ENCODE measurements around the gene EARS2.
"Not testable (repeated sequence)": the region's sequence is repeated elsewhere in the genome, so short reads cannot be mapped to it uniquely, and the experiment has no call there.

EARS2 gene

DNA sequence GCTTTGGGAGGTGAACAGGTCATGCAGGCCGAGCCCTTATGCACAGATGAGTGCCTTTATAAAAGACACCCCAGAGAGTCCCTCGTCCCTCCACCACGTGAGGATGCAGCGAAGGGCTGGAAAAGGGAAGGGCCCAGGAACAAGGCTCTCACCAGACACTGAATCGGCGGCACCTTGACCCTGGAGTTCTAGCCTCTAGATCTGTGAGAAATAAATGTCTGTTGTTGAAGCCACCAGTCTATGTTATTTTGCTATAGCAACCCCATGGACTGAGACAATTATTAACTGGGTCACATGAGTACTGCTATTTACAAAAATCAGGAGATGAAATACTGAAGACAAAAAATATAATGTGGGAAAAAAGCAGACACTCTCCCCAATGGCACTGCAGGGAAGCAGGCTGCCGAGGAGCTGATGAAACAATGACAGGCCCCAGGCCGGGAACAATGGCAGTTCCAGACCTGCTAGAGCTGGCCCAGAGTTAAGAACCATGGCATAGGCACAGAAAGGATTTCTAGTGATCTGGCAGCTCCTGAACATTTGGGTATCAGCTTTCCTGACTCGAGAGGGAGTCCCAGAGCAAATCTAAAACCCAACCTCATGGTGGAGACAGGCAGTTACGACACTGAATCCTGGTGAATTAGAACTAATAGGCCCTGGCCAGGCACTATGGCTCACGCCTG is 29.0 kb downstream of the EARS2 start:
- DNase-seq (ENCODE audit: low read depth in 2 of 2, low spot score in 1 of 2): no peak

DNA sequence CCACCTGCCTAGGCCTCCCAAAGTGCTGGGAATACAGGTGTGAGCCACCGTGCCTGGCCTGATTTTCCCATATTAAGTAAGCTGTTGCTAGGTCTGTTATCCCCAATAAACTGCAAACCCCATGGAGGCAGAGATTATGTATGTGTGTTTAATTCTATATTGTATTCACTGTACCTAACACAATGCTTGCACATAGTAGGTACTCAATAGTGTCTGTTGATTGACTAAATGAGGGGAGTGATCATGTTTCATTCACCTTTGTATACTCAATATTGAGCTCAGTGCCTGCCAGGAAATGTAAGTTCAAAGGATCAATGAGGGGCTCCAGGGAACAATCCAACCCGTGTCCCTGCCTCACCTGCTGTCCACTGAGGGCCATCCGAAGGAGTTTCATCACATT is 32.3 kb downstream of the EARS2 start:
- no peak for DNase-seq (ENCODE audit: low read depth in 2 of 2, low spot score in 1 of 2)

DNA sequence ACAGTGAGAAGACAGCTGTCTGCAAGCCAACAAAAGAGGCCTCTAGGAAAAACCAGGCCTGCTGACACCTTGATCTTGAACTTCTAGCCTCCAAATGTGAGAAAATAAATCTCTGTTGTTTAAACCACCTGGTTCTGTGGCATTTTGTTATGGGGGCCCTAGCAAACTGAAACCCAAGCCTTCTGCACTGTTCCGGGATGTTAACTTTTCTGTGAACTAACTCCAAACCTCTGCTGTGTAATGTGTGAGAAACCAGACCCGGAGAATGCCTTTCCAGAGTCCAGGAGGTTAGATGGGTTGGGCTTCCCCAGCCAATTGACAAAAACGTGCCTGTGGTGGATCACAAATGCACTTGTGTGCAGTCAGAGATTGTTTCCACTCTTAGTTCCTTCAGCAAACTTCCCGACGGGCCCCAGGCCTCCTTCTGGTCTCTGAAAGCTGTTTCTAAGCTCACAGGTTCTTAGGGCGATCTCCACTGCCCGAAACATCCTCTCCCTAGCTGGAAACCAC is 33.2 kb downstream of the EARS2 start:
- no peak for DNase-seq (ENCODE audit: low read depth in 2 of 2, low spot score in 1 of 2)

DNA sequence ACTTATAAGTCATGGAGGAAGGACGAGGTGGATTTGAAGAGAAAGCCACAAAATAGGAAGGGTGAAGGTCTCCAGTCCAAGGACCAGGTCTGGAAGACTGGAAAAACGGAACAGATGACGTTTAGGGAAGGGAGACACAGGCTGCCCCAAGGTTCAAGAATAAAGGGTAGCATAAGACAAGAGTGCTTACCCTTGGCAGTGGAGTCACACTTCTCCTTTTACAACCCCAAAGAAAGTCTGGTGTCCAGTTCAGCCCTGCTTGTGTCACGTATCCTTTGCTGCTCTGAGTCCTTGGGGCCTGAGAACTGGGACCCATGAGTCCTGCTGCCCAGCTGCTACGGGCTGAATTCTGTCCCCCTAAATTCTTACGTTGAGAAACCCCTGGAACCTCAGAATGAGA is 33.8 kb downstream of the EARS2 start:
- no peak for DNase-seq (ENCODE audit: low read depth in 2 of 2, low spot score in 1 of 2)

DNA sequence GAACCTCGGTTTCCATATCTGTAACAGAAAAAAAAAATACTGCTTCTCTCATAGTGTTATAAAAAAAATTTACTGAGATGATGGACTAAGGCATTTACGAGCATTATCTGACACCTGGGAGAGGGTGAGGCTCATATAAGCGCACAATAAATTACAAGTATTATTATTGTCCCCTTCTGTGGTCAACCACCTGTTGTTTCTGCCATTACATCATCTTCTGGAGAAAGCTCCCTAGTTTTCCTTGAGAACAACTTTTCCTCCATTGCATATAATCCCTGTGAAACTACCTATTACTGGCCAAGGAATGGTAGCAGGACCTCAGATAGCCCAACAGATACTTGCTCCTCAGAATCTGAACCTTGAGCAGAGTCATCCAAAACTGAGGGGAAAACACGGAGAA is 35.2 kb downstream of the EARS2 start:
- DNase-seq (ENCODE audit: low read depth in 2 of 2, low spot score in 1 of 2): no peak

DNA sequence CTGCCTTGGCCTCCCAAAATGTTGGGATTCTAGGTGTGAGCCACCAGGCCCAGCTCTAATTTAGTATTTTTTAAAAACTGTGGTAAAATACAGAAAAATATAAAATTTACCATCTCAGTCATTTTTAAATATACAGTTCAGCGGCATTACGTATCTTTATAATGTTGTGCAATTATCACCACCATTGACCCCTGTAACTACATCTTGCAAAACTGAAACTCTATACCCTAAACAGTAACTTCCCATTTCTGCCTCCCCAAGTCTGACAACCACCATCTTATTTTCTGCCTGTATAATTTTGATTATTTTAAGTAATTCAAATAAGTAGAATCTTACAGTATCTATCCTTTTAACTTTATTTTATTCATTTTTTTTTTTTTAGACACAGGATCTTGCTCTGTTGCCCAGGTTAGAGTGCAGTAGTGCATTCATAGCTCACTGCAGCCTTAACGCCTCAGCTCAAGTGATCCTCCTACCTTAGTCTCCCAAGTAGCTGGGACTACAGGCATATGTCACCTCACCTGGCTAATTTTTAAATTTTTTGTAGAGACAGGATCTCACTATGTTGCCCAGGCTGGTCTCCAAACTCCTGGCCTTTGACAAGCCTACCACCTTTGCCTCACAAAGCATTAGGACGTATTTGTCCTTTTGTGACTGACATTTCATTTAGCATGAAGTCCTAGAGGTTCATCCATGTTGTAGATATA is 36.0 kb downstream of the EARS2 start:
- DNase-seq (ENCODE audit: low read depth in 2 of 2, low spot score in 1 of 2): no peak

DNA sequence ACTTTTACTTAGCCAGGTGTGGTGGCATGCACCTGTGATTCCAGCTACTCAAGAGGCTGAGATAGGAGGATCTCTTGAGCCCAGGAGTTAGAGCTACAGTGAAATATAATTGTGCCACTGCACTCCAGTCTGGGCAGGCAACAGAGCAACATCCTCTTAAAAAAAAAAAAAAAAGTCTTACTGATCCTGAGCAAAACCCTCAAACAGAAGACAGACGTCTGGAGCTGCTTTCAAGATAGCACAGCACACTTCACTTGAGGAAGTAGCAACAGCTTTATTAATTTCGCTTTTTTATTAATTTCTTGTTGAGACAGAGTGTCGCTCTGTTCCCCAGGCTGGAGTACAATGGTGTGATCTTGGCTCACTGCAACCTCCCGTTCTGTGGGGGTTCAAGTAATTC is 36.6 kb downstream of the EARS2 start:
- no peak for DNase-seq (ENCODE audit: low read depth in 2 of 2, low spot score in 1 of 2)

DNA sequence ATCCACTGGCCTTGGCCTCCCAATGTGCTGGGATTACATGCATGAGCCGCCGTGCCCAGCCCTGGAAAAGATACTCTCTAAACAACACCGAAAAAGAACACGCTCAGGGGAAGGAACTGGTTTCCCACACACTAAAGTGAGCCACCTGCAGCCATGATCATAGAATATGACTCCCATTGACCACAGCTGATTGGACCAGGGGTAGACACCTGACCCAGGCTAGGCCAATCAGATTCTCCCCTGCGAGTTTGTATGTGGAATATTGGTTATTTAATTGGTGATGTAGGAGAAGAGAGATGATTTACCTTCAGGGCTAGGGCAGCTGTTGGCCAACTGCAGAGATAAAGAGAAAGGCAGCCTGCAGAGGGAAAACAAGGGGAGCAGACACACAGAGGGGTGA is 37.9 kb downstream of the EARS2 start:
- no peak for DNase-seq (ENCODE audit: low read depth in 2 of 2, low spot score in 1 of 2)

DNA sequence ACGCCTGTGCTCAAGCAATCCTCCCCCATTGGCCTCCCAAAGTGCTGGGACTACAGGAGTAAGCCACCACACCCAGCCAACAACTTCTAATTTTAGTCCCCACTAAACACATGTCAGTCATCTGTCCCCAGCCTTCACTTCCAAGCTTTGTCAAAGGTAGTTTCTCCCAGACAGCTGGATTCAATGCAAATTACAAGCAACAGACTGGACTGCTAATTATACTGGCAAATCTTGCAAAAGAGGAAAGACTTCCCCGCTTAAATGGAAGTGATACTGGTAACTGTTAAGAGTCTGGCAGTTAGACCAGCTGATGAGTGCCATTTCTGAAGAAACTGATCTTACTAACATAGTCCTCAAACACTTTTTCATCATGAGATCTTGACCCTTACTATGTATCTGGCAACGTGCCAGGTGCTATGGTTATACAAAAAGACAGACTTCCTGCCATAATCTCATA is 38.7 kb downstream of the EARS2 start:
- no peak for DNase-seq (ENCODE audit: low read depth in 2 of 2, low spot score in 1 of 2)

DNA sequence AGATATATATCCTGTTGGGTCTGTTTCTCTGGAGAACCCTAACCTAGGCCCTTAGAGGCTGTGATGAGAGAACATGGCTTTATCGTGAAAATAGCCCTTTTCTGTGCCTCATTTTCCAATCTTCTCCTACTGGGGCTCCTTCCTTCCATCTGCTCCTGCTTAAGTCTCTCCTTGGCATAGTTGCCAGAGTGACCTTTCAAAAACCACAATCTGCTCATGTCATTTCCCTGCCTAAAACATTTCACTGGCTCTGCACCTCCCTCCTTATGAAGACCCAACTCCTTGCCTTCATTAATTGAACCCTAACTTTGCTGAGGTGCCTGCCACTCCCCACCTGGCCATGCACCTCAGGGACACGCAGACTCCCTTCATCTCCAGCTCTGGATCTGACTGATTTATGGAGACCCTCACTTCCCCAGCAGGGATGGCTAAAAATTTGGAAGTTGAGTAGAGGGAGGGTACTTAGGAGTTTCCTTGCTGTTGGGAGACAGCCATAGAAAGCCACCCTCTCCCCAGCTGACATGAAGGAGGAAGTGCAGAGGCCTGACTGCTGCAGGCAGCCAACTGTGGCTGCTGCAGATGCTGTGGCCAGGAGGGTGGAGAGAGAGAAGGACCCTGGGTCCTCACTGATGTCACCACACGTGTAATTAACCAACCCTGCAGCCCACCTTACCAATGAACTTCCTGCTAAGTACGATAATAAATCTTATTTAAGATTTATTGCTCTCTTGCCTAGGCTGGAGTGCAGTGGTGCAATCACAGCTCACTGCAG is 40.6 kb downstream of the EARS2 start:
- no peak for DNase-seq (ENCODE audit: low read depth in 2 of 2, low spot score in 1 of 2)

DNA sequence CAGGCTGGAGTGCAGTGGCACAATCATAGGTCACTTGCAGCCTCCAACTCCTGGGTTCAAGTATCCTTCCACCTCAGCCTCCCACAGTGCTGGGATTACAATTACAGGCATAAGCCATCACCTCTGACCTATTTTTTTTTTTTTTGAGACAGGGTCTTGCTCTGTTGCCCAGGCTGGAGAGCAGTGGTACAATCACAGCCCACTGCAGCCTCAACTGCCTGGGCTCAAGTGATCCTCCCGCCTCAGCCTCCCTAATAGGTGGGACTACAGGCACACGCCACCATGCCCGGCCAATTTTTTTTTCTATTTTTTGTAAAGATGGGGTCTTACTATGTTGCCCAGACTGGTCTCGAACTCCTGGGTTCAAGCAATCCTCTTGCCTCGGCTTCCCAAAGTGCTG is 41.3 kb downstream of the EARS2 start:
- no peak for DNase-seq (ENCODE audit: low read depth in 2 of 2, low spot score in 1 of 2)

DNA sequence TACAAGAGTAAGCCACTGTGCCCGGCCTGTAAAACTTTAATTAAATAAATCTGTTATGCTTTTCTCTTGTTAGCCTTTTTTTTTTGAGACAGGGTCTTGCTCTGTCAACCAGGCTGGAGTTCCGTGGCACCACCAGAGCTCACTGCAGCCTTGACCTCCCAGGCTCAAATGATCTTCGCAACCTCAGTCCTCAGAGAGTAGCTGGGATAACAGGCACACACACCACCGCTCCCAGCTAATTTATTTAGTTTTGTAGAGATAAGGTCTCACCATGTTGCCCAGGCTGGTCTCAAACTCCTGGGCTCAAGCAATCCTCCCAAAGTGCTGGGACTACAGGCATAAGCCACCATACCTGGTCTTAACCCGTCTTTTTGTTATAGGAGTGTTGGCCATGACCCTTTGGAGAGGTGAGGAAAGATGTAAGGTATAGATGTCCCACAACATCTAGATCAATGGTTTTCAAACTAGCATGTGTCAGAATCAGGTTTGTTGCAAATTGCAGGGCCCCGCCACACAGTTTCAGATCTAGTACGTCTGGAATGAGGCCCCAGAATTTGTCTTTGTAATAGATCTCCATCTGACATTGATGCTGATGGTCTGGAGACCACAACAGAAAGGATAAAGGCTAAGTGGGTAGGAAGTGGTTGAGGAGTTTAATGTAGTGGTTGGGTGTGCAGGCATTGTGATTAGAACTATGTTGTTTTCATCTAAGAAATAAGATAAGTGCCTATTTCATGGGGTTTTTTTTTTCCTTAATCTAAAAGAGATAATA is 42.6 kb downstream of the EARS2 start:
- DNase-seq (ENCODE audit: low read depth in 2 of 2, low spot score in 1 of 2): no peak

DNA sequence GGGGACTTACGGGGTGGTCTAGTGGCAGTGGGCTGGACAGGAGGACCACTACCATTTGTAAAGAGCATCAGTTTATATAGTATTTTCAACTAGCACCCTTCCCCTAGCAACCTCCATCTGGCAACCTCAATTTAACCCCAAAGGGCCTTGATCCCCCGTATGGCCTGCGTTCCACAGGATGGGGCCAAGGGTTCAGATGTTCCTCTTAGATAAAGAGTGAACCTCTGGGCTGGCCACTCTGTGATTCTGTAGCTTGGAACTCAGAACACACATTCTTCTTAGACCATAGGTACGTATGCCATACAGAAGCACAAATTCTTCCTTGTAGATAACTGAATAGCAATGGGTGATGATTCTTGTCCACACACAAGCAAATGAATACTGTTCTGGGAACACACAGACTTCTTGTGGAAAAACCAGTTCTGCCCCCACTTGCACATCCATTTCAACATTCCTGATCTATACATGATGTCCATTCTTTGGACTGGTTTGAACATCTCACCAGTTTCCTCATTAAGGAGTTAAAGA is 44.9 kb downstream of the EARS2 start:
- no peak for DNase-seq (ENCODE audit: low read depth in 2 of 2, low spot score in 1 of 2)

DNA sequence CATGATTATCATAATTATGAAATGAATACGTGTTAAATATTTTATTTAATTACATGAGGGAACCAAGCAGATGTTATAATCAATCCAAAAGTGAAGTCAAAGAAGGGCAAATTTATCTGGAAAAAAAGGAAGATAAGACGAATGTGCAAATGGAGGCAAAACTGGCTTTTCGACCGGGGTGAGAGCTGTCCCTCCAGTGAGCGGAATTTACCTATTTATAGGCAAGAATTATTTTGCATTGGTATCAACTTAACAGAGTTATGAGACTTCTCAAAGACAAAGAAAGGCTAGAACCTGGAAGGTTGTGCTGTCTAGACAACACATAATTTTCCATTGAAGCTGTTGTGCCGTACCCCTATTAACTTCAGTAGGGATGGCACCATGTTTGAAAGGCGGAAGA is 45.4 kb downstream of the EARS2 start:
- no peak for DNase-seq (ENCODE audit: low read depth in 2 of 2, low spot score in 1 of 2)

DNA sequence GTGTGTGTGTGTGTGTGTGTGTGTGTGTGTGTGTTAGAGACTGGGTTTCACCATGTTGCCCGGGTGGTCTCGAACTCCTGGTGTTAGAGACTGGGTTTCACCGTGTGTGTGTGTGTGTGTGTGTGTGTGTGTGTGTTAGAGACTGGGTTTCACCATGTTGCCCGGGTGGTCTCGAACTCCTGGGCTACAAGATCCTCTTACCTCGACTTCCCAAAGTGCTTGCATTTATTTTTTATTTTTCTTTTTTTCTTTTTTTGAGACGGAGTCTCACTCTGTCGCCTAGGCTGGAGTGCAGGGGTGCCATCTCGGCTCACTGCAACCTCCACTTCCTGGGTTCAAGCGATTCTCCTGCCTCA is 46.3 kb downstream of the EARS2 start:
- DNase-seq (ENCODE audit: low read depth in 2 of 2, low spot score in 1 of 2): not testable (repeated sequence)

DNA sequence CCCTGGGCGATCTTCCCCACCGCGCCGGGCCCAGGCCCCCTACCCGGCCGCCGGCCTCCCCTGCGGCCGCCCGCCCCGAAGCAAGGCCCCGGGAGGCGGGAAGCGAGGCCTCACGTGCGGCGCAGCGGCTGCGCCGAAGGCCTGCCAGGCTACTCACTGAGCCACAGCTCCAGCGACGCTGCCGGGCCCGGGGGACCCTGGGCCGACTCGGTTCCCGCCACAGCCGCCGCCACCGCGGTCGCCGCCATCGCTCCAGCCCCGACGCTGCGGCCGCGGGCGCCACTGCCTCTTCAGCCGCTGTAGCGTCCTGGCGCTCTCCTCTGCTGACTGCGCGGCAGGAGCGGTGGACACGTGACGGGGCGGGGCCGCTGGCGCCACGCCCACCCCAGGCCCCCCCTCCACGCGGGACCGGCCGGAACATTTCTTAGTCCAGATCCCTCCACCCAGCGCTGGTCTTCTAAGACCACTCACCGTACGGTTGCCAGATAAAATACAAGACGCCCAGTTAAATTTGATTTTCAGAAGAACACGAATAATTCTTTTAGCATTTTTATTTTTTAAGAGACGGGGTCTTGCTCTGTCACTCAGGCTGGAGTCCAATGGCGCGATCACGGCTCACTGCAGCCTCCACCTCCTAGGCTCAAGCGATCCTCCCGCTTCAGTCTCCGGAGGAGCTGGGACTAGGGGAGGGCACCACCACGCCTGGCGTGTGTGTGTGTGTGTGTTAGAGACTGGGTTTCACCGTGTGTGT is 46.8 kb downstream of the EARS2 start, which contains the start of gene GGA2:
TSS of gene GGA2 (minus strand) at position 331 of the 751 bp plus-strand sequence. CDS start at position 248, 83 bp downstream.
- DNase-seq (ENCODE audit: low read depth in 2 of 2, low spot score in 1 of 2): peak; percentile 38 to 65

DNA sequence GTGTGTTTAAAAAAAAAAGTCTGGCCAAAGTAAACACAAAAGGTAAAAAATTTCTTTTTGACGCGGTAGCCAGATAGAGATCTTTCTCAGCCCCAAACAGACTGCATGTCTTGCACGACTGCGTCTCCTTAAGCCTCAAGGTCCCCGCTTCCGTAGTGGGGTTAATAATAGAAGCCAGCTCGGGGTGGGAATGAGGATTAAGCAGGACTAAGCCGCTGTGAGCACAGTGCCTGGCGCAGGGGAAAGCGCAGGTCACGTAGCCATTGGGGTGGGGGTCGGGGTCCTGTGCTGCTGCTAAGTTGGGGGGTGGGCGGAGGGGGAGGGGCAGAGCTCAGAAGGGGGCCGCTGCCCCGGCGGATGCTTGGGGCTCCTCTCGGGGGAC is 47.4 kb downstream of the EARS2 start:
- no peak for DNase-seq (ENCODE audit: low read depth in 2 of 2, low spot score in 1 of 2)

DNA sequence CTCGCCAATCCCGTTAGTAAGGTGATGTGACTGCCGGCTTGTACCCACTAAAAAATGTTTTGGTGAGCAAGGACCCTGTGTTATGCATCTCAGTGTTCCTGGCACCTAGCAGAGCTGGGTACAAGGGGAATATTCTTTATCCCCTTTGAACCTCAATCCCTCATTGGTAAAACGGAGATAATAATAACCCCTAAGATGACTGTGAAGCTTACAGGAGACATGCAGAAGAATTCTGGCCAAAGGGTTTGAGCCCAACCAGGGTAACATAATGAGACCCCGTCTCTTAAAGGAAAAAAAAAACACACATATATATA is 47.8 kb downstream of the EARS2 start:
- no peak for DNase-seq (ENCODE audit: low read depth in 2 of 2, low spot score in 1 of 2)

DNA sequence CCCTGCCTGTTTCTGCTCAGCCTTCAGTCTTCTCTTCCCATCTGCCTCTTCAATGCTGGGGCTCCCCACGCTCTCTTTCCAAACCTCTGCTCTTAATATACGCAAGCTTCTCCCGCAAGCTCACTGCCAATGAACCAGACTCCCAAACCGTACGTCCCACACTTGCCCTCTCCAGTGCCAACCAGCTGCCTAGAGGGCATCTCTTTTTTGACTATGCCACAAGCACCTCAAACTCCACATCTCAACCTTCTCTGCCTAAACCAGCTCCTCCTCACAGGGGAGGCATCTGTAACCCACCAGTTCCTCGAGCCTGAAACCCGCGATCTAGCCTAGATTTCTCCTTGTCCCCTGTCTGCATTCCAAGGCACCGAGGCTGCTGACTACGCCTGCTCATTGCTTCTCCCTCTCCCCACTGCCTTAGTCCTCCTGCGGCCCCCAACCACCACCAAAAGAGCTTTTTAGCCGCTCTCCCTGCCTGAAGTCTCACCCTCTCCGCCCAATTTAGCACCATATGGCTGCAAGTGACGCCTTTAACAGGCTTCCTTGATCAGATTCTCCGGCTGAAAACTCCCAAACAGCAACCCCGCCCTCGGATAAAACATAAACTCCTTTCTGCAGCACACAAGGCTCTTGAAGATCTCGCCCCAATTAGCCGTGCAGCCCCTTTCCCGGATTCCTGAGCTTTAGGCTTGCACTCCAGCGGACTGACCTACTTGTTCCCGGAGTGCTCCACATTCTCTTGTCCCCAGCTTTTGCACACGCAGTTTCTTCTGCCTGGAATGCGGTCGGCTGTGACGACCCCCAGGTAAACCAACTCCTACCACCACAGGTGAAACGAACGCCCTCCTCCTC is 48.3 kb downstream of the EARS2 start:
- no peak for DNase-seq (ENCODE audit: low read depth in 2 of 2, low spot score in 1 of 2)

DNA sequence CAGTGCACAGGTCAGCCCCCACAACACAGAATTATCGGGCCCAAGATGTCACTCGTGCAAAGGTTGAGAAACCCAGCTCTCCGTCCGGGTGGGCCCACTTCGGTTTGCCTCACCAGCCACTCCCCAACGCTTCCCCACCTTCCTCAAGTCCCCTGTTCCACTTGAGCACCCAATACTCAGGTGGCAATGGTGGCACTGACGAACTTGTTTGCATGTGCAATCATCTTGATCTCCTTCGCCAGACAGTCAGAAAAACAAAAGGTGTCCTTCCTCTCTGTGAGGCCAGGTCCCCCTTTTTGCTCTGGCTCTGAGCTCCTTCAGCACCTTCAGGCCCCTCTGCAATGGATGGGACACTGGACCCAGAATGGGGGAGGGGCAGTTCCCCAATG is 50.5 kb downstream of the EARS2 start:
- DNase-seq (ENCODE audit: low read depth in 2 of 2, low spot score in 1 of 2): no peak
